ENCODE results near the gene PPP3CA. TPM values are rescaled to one million over a fixed set of nuclear protein-coding genes. Genes with fewer than 3 reads are reported as not detected.
A peak's percentile ranks its signal among the peaks of the same experiment; 100 is the strongest.

Gene PPP3CA
- total RNA-seq, 1 donor from 2014 or later: 38.4 TPM

- no peaks in the 10 kb centered on the region for H3K27me3 Mint-ChIP-seq (ENCODE audit: insufficient read depth, low read depth)
- no peak overlapping the region for H3K4me2 ChIP-seq
- no peak for TF ChIP-seq EZH2 (IDR thresholded peaks at IDR 0.05)
- TF ChIP-seq, protein P1, sequence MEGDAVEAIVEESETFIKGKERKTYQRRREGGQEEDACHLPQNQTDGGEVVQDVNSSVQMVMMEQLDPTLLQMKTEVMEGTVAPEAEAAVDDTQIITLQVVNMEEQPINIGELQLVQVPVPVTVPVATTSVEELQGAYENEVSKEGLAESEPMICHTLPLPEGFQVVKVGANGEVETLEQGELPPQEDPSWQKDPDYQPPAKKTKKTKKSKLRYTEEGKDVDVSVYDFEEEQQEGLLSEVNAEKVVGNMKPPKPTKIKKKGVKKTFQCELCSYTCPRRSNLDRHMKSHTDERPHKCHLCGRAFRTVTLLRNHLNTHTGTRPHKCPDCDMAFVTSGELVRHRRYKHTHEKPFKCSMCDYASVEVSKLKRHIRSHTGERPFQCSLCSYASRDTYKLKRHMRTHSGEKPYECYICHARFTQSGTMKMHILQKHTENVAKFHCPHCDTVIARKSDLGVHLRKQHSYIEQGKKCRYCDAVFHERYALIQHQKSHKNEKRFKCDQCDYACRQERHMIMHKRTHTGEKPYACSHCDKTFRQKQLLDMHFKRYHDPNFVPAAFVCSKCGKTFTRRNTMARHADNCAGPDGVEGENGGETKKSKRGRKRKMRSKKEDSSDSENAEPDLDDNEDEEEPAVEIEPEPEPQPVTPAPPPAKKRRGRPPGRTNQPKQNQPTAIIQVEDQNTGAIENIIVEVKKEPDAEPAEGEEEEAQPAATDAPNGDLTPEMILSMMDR (IDR thresholded peaks at IDR 0.05): no peak
- TF ChIP-seq EZH2phosphoT487 (IDR thresholded peaks at IDR 0.05): no peak
- no peak overlapping the region for H2AFZ ChIP-seq (replicated peaks)
- no peak overlapping the region for H3K9ac ChIP-seq
- no peak overlapping the region for H3K4me3 ChIP-seq
- H4K20me1 ChIP-seq (ENCODE audit: low read depth): peaks cover 4% of the 10 kb centered on the region
- H3K4me1 Mint-ChIP-seq: no peaks in the 10 kb centered on the region
- no peaks in the 10 kb centered on the region for H3K4me1 ChIP-seq
- no peaks in the 10 kb centered on the region for H3F3A ChIP-seq (ENCODE audit: low read depth)
- H3K27ac ChIP-seq: no peak overlapping the region
- no peaks in the 10 kb centered on the region for H3K9me3 ChIP-seq (ENCODE audit: low read depth)
- no peak for DNase-seq (ENCODE audit: low spot score)
- H3K9me3 Mint-ChIP-seq: no peaks in the 10 kb centered on the region
- peaks cover 32% of the 10 kb centered on the region for H3K79me2 ChIP-seq (ENCODE audit: low read depth)
- H3K36me3 Mint-ChIP-seq: no peaks in the 10 kb centered on the region
- H3K36me3 ChIP-seq: no peaks in the 10 kb centered on the region
- H3K4me3 Mint-ChIP-seq: no peak overlapping the region
- no peaks in the 10 kb centered on the region for H3K27me3 ChIP-seq
- H3K27ac Mint-ChIP-seq: peak overlapping the region; percentile 10
Observed at GRCh38 chr4:101224358-101225218, 122.7 kb downstream of the PPP3CA start.

GRCh38 chr4:101222156-101222845 lies 125.0 kb downstream of the PPP3CA start:
- Histone ChIP-seq H3K4me3 (no peak overlapping the region), H3F3A (ENCODE audit: low read depth) (no peaks in the 10 kb centered on the region), H3K9ac (no peak overlapping the region), H3K4me2 (no peak overlapping the region), H3K79me2 (ENCODE audit: low read depth) (peaks cover 16% of the 10 kb centered on the region), H4K20me1 (ENCODE audit: low read depth) (no peaks in the 10 kb centered on the region), H3K9me3 (ENCODE audit: low read depth) (no peaks in the 10 kb centered on the region), H3K4me1 (peaks cover 4% of the 10 kb centered on the region), H3K27ac (no peak overlapping the region), H3K36me3 (no peaks in the 10 kb centered on the region), H2AFZ (replicated peaks) (no peak overlapping the region), H3K27me3 (no peaks in the 10 kb centered on the region)
- Mint-ChIP-seq H3K27ac (no peak overlapping the region), H3K36me3 (no peaks in the 10 kb centered on the region), H3K4me3 (no peak overlapping the region), H3K27me3 (ENCODE audit: insufficient read depth, low read depth) (no peaks in the 10 kb centered on the region), H3K9me3 (no peaks in the 10 kb centered on the region), H3K4me1 (no peaks in the 10 kb centered on the region)
- no peak for DNase-seq (ENCODE audit: low spot score)
- no peak for TF ChIP-seq EZH2phosphoT487 (IDR thresholded peaks at IDR 0.05)
- no peak for TF ChIP-seq EZH2 (IDR thresholded peaks at IDR 0.05)
- TF ChIP-seq, protein P1 (IDR thresholded peaks at IDR 0.05): no peak

DNA sequence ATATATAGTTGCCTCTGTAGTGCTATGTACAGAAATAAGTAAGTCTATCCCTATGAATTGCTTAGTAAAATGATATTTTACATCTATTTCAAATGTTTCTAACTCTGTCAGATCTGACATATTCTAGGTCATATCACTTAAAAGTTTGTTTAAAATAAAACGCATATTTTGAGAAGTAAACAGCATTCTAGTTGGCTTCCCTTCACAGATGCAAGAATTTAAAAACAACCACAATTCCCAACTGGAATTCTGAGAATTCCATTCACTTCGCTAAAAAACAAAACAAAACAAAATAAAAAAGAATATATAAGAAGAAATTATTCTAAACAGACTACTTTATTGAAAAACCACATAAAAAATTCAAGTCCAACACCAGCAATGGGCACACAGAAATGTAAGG lies 126.0 kb downstream of the PPP3CA start:
- TF ChIP-seq, protein P1 (IDR thresholded peaks at IDR 0.05): no peak
- no peak for TF ChIP-seq EZH2phosphoT487 (IDR thresholded peaks at IDR 0.05)
- TF ChIP-seq EZH2 (IDR thresholded peaks at IDR 0.05): no peak
- Histone ChIP-seq H3F3A (ENCODE audit: low read depth) (no peaks in the 10 kb centered on the region), H3K9ac (no peak overlapping the region), H3K9me3 (ENCODE audit: low read depth) (no peaks in the 10 kb centered on the region), H3K36me3 (no peaks in the 10 kb centered on the region), H3K27me3 (no peaks in the 10 kb centered on the region), H3K4me3 (no peak overlapping the region), H4K20me1 (ENCODE audit: low read depth) (no peaks in the 10 kb centered on the region), H3K27ac (no peak overlapping the region), H3K79me2 (ENCODE audit: low read depth) (peaks cover 8% of the 10 kb centered on the region), H2AFZ (replicated peaks) (no peak overlapping the region), H3K4me2 (no peak overlapping the region), H3K4me1 (peaks cover 4% of the 10 kb centered on the region)
- no peaks in the 10 kb centered on the region for H3K36me3 Mint-ChIP-seq
- no peaks in the 10 kb centered on the region for H3K27me3 Mint-ChIP-seq (ENCODE audit: insufficient read depth, low read depth)
- H3K9me3 Mint-ChIP-seq: no peaks in the 10 kb centered on the region
- no peak overlapping the region for H3K27ac Mint-ChIP-seq
- H3K4me3 Mint-ChIP-seq: no peak overlapping the region
- no peak for DNase-seq (ENCODE audit: low spot score)
- H3K4me1 Mint-ChIP-seq: no peaks in the 10 kb centered on the region

Measured in neural progenitor cell (in vitro differentiated cells).